Measurements from ENCODE around the gene BCKDHB. TPM values are rescaled to one million over a fixed set of nuclear protein-coding genes. Genes with fewer than 3 reads are reported as not detected.

Gene BCKDHB
- total and polyA plus RNA-seq, 2 of the 4 experiments (the other 2 are of a cell fraction): 11.2 to 11.8 TPM

GRCh38 chr6:80287607-80288006 lies 181.1 kb downstream of the BCKDHB start:
- H3K79me1 ChIP-seq (ENCODE audit: low read depth in 1 of 2, low read length in 2 of 2): no peaks in the 10 kb centered on the region
- intact Hi-C loops (cut with micrococcal nuclease) (no loop called here), dilution Hi-C loops (cut with HindIII; ENCODE audit: low sequenced_read_pairs, unreplicated experiment) (no loop called here), in situ Hi-C loops (cut with MboI; ENCODE audit: low sequenced_read_pairs) (no loop called here)
- BruUV-seq (replicated peaks): no TSS peak
- H3K27me3 ChIP-seq (ENCODE audit: control insufficient read depth, insufficient read depth, low read length): no peaks in the 10 kb centered on the region
- no peak overlapping the region for H3K56ac ChIP-seq (ENCODE audit: extremely low read depth, insufficient read depth, low read length)
- H3K36me3 ChIP-seq (ENCODE audit: control insufficient read depth, insufficient read depth, low read length): no peaks in the 10 kb centered on the region
- H3K4me1 ChIP-seq (ENCODE audit: control insufficient read depth, insufficient read depth, low read length): no peaks in the 10 kb centered on the region
- H4K91ac ChIP-seq (ENCODE audit: insufficient read depth, low read depth, low read length): no peak overlapping the region
- no peak overlapping the region for H3K18ac ChIP-seq (ENCODE audit: low read depth, low read length)
- CTCF ChIA-PET: no interaction called here
- H3K9ac ChIP-seq (ENCODE audit: low read depth, low read length): no peak overlapping the region
- H2AK9ac ChIP-seq (replicated peaks; ENCODE audit: low read depth, low read length, poor library complexity): no peak overlapping the region
- H3K9me3 ChIP-seq (ENCODE audit: control insufficient read depth, insufficient read depth, low read length): no peaks in the 10 kb centered on the region
- 67% methylated on average over 1 of the region's 3 CpGs; no CpG with 5 or more reads in 1 of the 2 experiments for WGBS, 2 experiments (ENCODE audit: extremely low coverage in 2 of 2, insufficient read length in 1 of 2)
- no peaks in the 10 kb centered on the region for H4K20me1 ChIP-seq (ENCODE audit: insufficient read depth, low read length)
- H3K14ac ChIP-seq (replicated peaks; ENCODE audit: low read depth, low read length): no peak overlapping the region
- no peaks in the 10 kb centered on the region for H3K9me1 ChIP-seq (ENCODE audit: insufficient read depth, low read length)
- H3K27ac ChIP-seq (ENCODE audit: insufficient read depth, low read length): no peak overlapping the region
- no peak overlapping the region for H2BK120ac ChIP-seq (ENCODE audit: low read depth, low read length)
- no peak for ATAC-seq (ENCODE audit: low read depth)
- H3K4ac ChIP-seq (ENCODE audit: low read depth, low read length): no peak overlapping the region
- H3K4me3 ChIP-seq (ENCODE audit: insufficient read depth, low read depth, low read length): no peak overlapping the region
- H3K23ac ChIP-seq (ENCODE audit: low read depth, low read length): no peak overlapping the region
- H2AK5ac ChIP-seq (ENCODE audit: low read depth, low read length): no peak overlapping the region
- H2BK5ac ChIP-seq (ENCODE audit: low read depth, low read length, poor library complexity, severe bottlenecking): no peak overlapping the region
- H4K5ac ChIP-seq (ENCODE audit: low read depth, low read length): no peak overlapping the region
- POLR2A ChIA-PET (ENCODE audit: unreplicated experiment): no interaction called here
- no peak overlapping the region for H2BK20ac ChIP-seq (ENCODE audit: low read depth, low read length)
- H4K8ac ChIP-seq (ENCODE audit: low read depth in 2 of 2, low read length in 2 of 2): no peak overlapping the region
- TF ChIP-seq MAZ (IDR thresholded peaks at IDR 0.05; ENCODE audit: borderline replicate concordance, low read depth, low read length) (no peak), CHD1 (IDR thresholded peaks at IDR 0.05; ENCODE audit: low read depth, low read length) (no peak), FOS (IDR thresholded peaks at IDR 0.05; ENCODE audit: low read depth, low read length) (no peak), RFX5 (IDR thresholded peaks at IDR 0.05; ENCODE audit: low read depth, low read length) (no peak), NFE2L2 (IDR thresholded peaks at IDR 0.05; ENCODE audit: low read depth, low read length) (no peak), BHLHE40 (IDR thresholded peaks at IDR 0.05; ENCODE audit: low read depth, low read length) (no peak), MAFK (IDR thresholded peaks at IDR 0.05; ENCODE audit: low read depth, low read length) (no peak)
- no peak overlapping the region for H2AFZ ChIP-seq (replicated peaks; ENCODE audit: low read length, poor library complexity)
- no peak overlapping the region for H3K4me2 ChIP-seq (ENCODE audit: low read depth, low read length)
- H2BK15ac ChIP-seq (ENCODE audit: low read depth, low read length): no peak overlapping the region
- no peak for DNase-seq

Data from IMR-90 (cell line).